Neural crest cell (in vitro differentiated cells): Measurements from ENCODE around the gene KCNC1. TPM values are rescaled to one million over a fixed set of nuclear protein-coding genes. Genes with fewer than 3 reads are reported as not detected.

Source experiments
- DNase-seq: peaks from one replicate; pipeline ENCODE4 v3.0.0; 2021; ENCODE audit warnings: low read depth, mixed read lengths, low spot score
- H3K27ac Mint-ChIP-seq: one replicate; pipeline ENCODE4 v1.8.0; 2021; ENCODE audit warnings: mild to moderate bottlenecking, mixed read lengths; ENCODE audit not compliant: unreplicated experiment
- H3K27me3 Mint-ChIP-seq: 2 replicates; pipeline ENCODE4 v1.8.0; 2021; ENCODE audit warnings: low read depth, mild to moderate bottlenecking, mixed read lengths
- H3K36me3 Mint-ChIP-seq: 2 replicates; pipeline ENCODE4 v1.8.0; 2021; ENCODE audit warnings: low read depth, mild to moderate bottlenecking, mixed read lengths
- H3K4me1 Mint-ChIP-seq: 2 replicates; pipeline ENCODE4 v1.8.0; 2021; ENCODE audit warnings: mixed read lengths
- H3K4me3 Mint-ChIP-seq: one replicate; pipeline ENCODE4 v1.8.0; 2021; ENCODE audit warnings: mild to moderate bottlenecking, mixed read lengths
- H3K9me3 Mint-ChIP-seq: 2 replicates; pipeline ENCODE4 v1.8.0; 2021; ENCODE audit warnings: mixed read lengths
- CTCF ChIP-seq: fragments of 200-600 bp; sonication (generic); conservative IDR thresholded peaks from 2 replicates; pipeline ENCODE4 v1.5.0; 2021; ENCODE audit warnings: antibody characterized with exemption, mild to moderate bottlenecking
- total RNA-seq: library from RNA; stranded (reverse); gene quantifications from 2 replicates; pipeline ENCODE4 v1.2.1, GENCODE V29; 2021

KCNC1 gene
- total RNA-seq, 1 donor from 2014 or later = 10.2 TPM

GRCh38 chr11:17803754-17804334 lies 69.3 kb downstream of the KCNC1 start:
- H3K36me3 Mint-ChIP-seq = peaks cover 4% of the 10 kb centered on the region
- H3K4me3 Mint-ChIP-seq = no peak overlapping the region
- H3K27ac Mint-ChIP-seq = no peak overlapping the region
- no peak for TF ChIP-seq CTCF
- H3K27me3 Mint-ChIP-seq = no peaks in the 10 kb centered on the region
- DNase-seq = no peak
- H3K4me1 Mint-ChIP-seq = peaks cover 22% of the 10 kb centered on the region
- H3K9me3 Mint-ChIP-seq = peaks cover 4% of the 10 kb centered on the region

GRCh38 chr11:17805043-17805442 lies 70.5 kb downstream of the KCNC1 start:
- Mint-ChIP-seq H3K27ac (no peak overlapping the region), H3K9me3 (peaks cover 4% of the 10 kb centered on the region), H3K4me3 (no peak overlapping the region), H3K4me1 (peaks cover 22% of the 10 kb centered on the region), H3K27me3 (no peaks in the 10 kb centered on the region), H3K36me3 (peaks cover 4% of the 10 kb centered on the region)
- TF ChIP-seq CTCF = no peak
- no peak for DNase-seq

DNA sequence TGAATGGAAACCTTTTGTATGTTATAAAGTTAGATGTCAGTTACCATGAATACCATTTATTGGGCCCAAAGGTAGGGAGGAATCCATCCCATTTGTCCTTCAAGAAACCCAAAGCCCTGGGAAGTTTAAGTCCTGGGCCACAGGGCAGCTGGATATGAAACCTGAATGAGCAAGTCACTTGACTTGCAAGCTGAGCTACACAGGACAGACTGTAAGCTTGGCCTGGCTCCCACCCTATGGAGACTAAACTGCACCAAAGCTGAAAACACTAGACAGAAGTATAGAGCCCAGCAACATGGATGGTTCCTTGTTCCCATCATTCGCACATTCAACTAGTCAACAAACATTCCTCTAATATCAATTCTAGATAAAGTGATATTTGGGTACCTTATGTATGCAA lies 71.3 kb downstream of the KCNC1 start:
- Mint-ChIP-seq H3K4me1 (peaks cover 22% of the 10 kb centered on the region), H3K9me3 (no peaks in the 10 kb centered on the region), H3K27me3 (no peaks in the 10 kb centered on the region), H3K4me3 (no peak overlapping the region), H3K36me3 (no peaks in the 10 kb centered on the region), H3K27ac (no peak overlapping the region)
- DNase-seq = no peak
- no peak for TF ChIP-seq CTCF

GRCh38 chr11:17807034-17807433 lies 72.5 kb downstream of the KCNC1 start:
- Mint-ChIP-seq H3K4me3 (no peak overlapping the region), H3K27me3 (no peaks in the 10 kb centered on the region), H3K9me3 (no peaks in the 10 kb centered on the region), H3K36me3 (no peaks in the 10 kb centered on the region), H3K27ac (peak overlapping the region; percentile 58), H3K4me1 (peaks cover 29% of the 10 kb centered on the region)
- no peak for DNase-seq
- TF ChIP-seq CTCF = no peak

DNA sequence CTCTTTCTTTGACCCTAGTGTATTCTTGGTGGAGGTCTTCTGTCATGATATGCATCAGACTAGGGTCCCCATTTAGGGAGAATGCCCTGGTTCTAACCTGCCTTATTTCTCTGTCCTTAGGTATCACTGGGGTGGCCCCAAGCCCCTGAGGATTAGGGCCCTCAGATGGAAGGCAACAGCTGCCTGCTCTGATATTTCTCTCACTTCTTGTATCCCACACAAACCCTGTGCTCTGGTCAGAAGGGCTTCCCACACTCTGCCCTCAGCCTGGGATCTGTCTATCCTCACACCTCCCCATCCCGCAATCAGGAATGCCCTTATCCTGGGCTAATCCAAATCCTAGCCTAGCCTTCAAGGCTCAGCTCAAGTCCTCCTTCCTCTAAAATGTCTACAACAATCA lies 75.5 kb downstream of the KCNC1 start:
- Mint-ChIP-seq H3K36me3 (no peaks in the 10 kb centered on the region), H3K27ac (no peak overlapping the region), H3K4me1 (peaks cover 33% of the 10 kb centered on the region), H3K9me3 (no peaks in the 10 kb centered on the region), H3K4me3 (no peak overlapping the region), H3K27me3 (no peaks in the 10 kb centered on the region)
- DNase-seq = no peak
- TF ChIP-seq CTCF = no peak
